Small intestine (tissue), 7 donors: Measurements from ENCODE around the gene MTMR3. TPM values are rescaled to one million over a fixed set of nuclear protein-coding genes. Genes with fewer than 3 reads are reported as not detected.

Experiments used
- DNase-seq, 2 donors: peaks; one replicate each; pipeline versions ENCODE4 v3.0.0 to v3.0.0-alpha.2; 2013
- FAIRE-seq: peaks from 2 replicates; lab custom pipeline; 2012; peaks lifted over from hg19 to GRCh38; lab: Jason Lieb, UNC
- H3K27ac ChIP-seq, 3 donors: one replicate each; pipeline ENCODE4 v1.5.1; 2013; ENCODE audit warnings: low read length in 2 of 3, mild to moderate bottlenecking in 2 of 3, control low read depth in 1 of 3, inconsistent platforms in 1 of 3, low read depth in 1 of 3, moderate library complexity in 1 of 3
- H3K27me3 ChIP-seq, 3 donors: one replicate each; pipeline ENCODE4 v1.6.1; 2013; ENCODE audit warnings: low read length in 3 of 3, inconsistent platforms in 1 of 3; ENCODE audit not compliant: control insufficient read depth in 3 of 3, insufficient read depth in 3 of 3
- H3K36me3 ChIP-seq, 3 donors: one replicate each; pipeline ENCODE4 v1.6.1; 2013; ENCODE audit warnings: low read length in 3 of 3, inconsistent platforms in 1 of 3, low read depth in 1 of 3, mild to moderate bottlenecking in 1 of 3, moderate library complexity in 1 of 3; ENCODE audit not compliant: control insufficient read depth in 3 of 3, insufficient read depth in 2 of 3
- H3K4me1 ChIP-seq, 3 donors: one replicate each; pipeline ENCODE4 v1.6.1; 2013; ENCODE audit warnings: low read length in 2 of 3, inconsistent platforms in 1 of 3, low read depth in 1 of 3, mild to moderate bottlenecking in 1 of 3, moderate library complexity in 1 of 3; ENCODE audit not compliant: control insufficient read depth in 3 of 3, insufficient read depth in 2 of 3
- H3K4me3 ChIP-seq, 3 donors: one replicate each; pipeline ENCODE4 v1.5.1; 2013; ENCODE audit warnings: low read length in 3 of 3, control low read depth in 1 of 3, inconsistent platforms in 1 of 3, low read depth in 1 of 3, mild to moderate bottlenecking in 1 of 3, moderate library complexity in 1 of 3
- H3K9me3 ChIP-seq, 2 donors: one replicate each; pipeline ENCODE4 v1.6.1; 2013; ENCODE audit warnings: low read depth in 1 of 2, low read length in 1 of 2; ENCODE audit not compliant: control insufficient read depth in 2 of 2, insufficient read depth in 1 of 2
- WGBS, 3 donors: extraction: QIAGEN DNeasy Blood & Tissue Kit; methylation state at CpG; one replicate each; pipeline ENCODE4 v1.1.7; 2013; 5-methylcytosine and 5-hydroxymethylcytosine counted together
- polyA plus RNA-seq, 4 donors: library from polyadenylated mRNA; stranded (reverse) in 3 of 4; unstranded in 1 of 4; fragments of 200-250 nt in 3 of 4; fragments of 120-200 nt in 1 of 4; gene quantifications; one replicate each; pipeline versions ENCODE4 v1.2.1 to v1.2.3, GENCODE V29; 2013
- donor health status: healthy with polysubstance abuse.
- donor health status: control.
- donor health status: control.
- donor health status: Bipolar disorder and iron deficiency.
- donor health status: healthy.

MTMR3 gene
- polyA plus RNA-seq, 4 donors: 9.2 to 31.8 (median 13.1) TPM

DNA sequence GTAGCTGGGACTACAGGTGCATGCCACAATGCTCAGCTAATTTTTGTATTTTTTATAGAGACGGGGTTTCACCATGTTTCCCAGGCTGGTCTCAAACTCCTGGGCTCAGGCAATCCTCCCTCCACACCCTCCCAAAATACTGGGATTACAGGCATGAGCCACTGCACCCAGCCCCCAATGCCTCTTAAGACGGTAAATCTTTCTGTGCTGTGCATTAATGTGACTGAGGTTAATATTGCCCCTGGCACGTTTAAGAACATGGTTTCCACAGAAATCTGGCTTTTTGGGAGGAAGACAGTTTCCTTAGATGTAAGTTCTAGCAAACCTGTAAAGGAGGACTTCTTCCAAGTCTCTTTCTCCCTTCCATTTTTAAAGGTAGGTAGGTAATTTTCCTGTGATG, 191.2 kb downstream of the MTMR3 start:
- peaks cover 0 to 3% of the 10 kb centered on the region in 2 donors for H3K9me3 ChIP-seq
- H3K27me3 ChIP-seq: no peaks in the 10 kb centered on the region
- H3K4me1 ChIP-seq: peaks cover 0 to 5% (median 0%) of the 10 kb centered on the region in 3 donors
- DNase-seq: no peak
- no peaks in the 10 kb centered on the region for H3K36me3 ChIP-seq
- WGBS, 3 donors: 76 to 79% (median 78%) methylated on average over 3 of the region's 3 CpGs
- no peak overlapping the region for H3K4me3 ChIP-seq
- no peak overlapping the region for H3K27ac ChIP-seq
- no peak for FAIRE-seq

- Histone ChIP-seq H3K27me3 (no peaks in the 10 kb centered on the region), H3K4me1 (peaks cover 0 to 5% (median 0%) of the 10 kb centered on the region in 3 donors), H3K4me3 (no peak overlapping the region), H3K36me3 (no peaks in the 10 kb centered on the region), H3K27ac (no peak overlapping the region), H3K9me3 (peaks cover 0 to 3% of the 10 kb centered on the region in 2 donors)
- FAIRE-seq: no peak
- DNase-seq: no peak
- 87 to 93% (median 88%) methylated on average over 3 of the region's 3 CpGs for WGBS, 3 donors
Observed at GRCh38 chr22:30074994-30075393, 192.0 kb downstream of the MTMR3 start.

- H3K4me1 ChIP-seq: peaks cover 0 to 9% (median 0%) of the 10 kb centered on the region in 3 donors
- H3K27me3 ChIP-seq: peaks cover 0 to 4% (median 0%) of the 10 kb centered on the region in 3 donors
- peaks cover 0 to under 1% of the 10 kb centered on the region in 2 donors for H3K9me3 ChIP-seq
- 63 to 73% (median 69%) methylated on average over 3 of the region's 3 CpGs for WGBS, 3 donors
- FAIRE-seq (no peak), DNase-seq (peak in 1 of 2 donors; percentile 39)
- H3K4me3 ChIP-seq: no peak overlapping the region
- peak overlapping the region in 1 of 3 donors; percentile 2 for H3K27ac ChIP-seq
- H3K36me3 ChIP-seq: no peaks in the 10 kb centered on the region
Observed at GRCh38 chr22:30077279-30077880, 194.4 kb downstream of the MTMR3 start.

- WGBS, 3 donors: 57 to 70% (median 68%) methylated on average over 10 of the region's 10 CpGs
- no peak for DNase-seq
- FAIRE-seq: no peak
- Histone ChIP-seq H3K4me3 (no peak overlapping the region), H3K36me3 (no peaks in the 10 kb centered on the region), H3K27me3 (peaks cover 0 to 4% (median 0%) of the 10 kb centered on the region in 3 donors), H3K27ac (no peak overlapping the region), H3K4me1 (peaks cover 0 to 9% (median 0%) of the 10 kb centered on the region in 3 donors), H3K9me3 (no peaks in the 10 kb centered on the region)
Observed at GRCh38 chr22:30078320-30079311, 195.6 kb downstream of the MTMR3 start.

- Histone ChIP-seq H3K4me3 (peak within 1 kb of the TSS in 1 of 3 donors; percentile 7), H3K9me3 (no peaks in the 10 kb centered on the region), H3K27ac (no peak within 1 kb of the TSS), H3K36me3 (no peaks in the 10 kb centered on the region), H3K27me3 (peaks cover 0 to 4% (median 0%) of the 10 kb centered on the region in 3 donors), H3K4me1 (peaks cover 0 to 9% (median 0%) of the 10 kb centered on the region in 3 donors)
- FAIRE-seq (no peak), DNase-seq (peak in 1 of 2 donors; percentile 37)
- 39 to 77% (median 62%) methylated on average over 47 to 53 of the region's 53 CpGs for WGBS, 3 donors
Observed at GRCh38 chr22:30079952-30080533, 197.1 kb downstream of the MTMR3 start, which contains the start of gene HORMAD2. Gene HORMAD2, plus strand, starts transcription at chr22:30080464. Its CDS starts 13,489 bp downstream, at chr22:30093953.

Other genes starting within 250 kb of the MTMR3 start
- gene CABP7, start 163.2 kb upstream of the MTMR3 start, polyA plus RNA-seq: 1 to 10 TPM in 2 of 4 donors, under 1 TPM in 2; 0.27 to 4.2 (median 1.4) TPM
- gene ZMAT5, start 116.2 kb upstream of the MTMR3 start, polyA plus RNA-seq: 10 to 100 TPM; 17.1 to 36.5 (median 25.4) TPM
- 100 to 1,000 TPM; 111 to 564 (median 343) TPM for gene UQCR10, start 115.8 kb upstream of the MTMR3 start, polyA plus RNA-seq
- gene ASCC2, start 44.9 kb upstream of the MTMR3 start, polyA plus RNA-seq: 10 to 100 TPM; 38.3 to 80.1 (median 57.9) TPM
- gene HORMAD2, start 197.3 kb downstream of the MTMR3 start, polyA plus RNA-seq: not detected